Stimulated activated CD8-positive, alpha-beta memory T cell treated with anti-CD3 and anti-CD28 coated beads, Interleukin-4, amount 100 ng/mL, for 24 hours (primary cell): Measurements from ENCODE around the gene CYTH3.

Experiments
- DNase-seq: peaks from one replicate; pipeline ENCODE4 v3.0.0-alpha.2; 2020; ENCODE audit warnings: low read depth

The CYTH3 gene

GRCh38 chr7:6256677-6257535, 15.5 kb downstream of the CYTH3 start:
- no peak for DNase-seq

DNA sequence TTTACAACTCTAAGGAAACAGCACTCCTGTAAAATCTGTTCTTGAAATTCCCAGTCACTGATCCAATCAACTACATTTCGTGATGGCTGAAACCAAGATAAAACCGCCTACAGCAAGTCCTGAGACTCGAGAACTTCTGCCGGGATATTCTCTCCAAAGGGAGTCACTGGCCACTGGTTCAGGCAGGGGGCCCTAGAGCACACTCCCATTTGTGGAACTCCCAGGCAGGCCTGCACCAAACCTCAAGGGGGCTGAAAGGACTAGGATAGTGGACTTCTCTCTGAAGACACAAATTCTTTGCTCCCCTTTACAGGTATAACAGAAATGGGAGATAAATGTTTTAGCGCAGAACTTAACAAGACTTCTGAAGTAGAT, 16.3 kb downstream of the CYTH3 start:
- no peak for DNase-seq

DNA sequence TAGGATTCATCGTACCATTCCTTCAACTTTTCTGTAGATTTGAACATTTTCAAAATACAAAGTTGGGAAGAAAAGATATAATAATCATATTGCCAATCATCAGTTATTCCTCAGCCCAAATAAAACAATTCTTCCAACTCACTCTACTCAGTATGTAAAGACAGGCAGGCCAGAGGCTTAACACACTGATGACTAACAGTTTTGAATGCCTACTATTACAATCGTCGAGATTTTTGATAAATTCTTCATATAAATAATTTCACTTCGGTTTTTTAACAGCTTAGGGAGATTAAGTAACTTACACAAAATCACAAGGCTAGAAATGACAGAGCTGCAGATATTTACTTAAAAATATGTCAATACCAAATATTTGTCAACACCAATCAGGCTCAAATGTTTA, 17.6 kb downstream of the CYTH3 start:
- DNase-seq: no peak

DNA sequence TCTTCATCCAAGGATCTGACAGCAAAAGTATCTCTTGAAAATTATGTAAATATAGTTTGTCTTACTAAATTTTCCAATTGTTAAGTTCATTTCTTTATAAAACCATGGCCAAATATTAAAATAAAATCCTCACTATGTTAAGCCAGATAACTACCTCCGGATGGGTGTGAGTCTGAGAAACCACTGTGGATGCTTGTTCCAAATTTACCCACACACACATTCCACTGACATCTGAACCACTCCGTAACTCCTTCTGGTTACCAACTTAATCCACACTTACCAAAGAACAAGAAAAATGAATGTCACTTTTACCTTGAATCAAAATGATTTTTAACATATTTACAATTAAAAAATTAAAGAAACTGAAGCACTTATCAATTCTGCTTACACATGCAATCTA, 19.7 kb downstream of the CYTH3 start:
- DNase-seq: no peak

GRCh38 chr7:6252341-6252746, 20.1 kb downstream of the CYTH3 start:
- no peak for DNase-seq

GRCh38 chr7:6251653-6252052, 20.8 kb downstream of the CYTH3 start:
- DNase-seq: no peak

GRCh38 chr7:6250364-6250833, 22.0 kb downstream of the CYTH3 start:
- DNase-seq: no peak

DNA sequence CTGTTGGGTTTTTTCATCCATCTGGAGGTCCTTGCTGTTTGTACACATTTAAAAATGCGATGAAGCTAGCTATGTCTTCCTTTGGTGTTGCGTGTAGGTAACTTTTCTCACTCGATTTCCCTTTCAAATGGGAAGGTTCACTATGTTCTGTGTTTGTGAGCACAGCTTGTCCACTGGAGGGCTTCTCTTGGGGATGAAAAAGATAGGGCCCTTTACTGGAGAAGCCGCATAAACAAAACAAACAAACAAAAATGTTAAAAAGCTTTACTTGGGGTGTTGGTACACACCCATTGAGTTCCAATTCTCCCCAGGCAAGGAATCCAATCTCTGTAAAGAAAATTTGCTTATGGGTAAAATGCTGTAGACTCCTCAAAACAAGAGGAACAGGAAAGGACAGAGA, 23.4 kb downstream of the CYTH3 start:
- no peak for DNase-seq

DNA sequence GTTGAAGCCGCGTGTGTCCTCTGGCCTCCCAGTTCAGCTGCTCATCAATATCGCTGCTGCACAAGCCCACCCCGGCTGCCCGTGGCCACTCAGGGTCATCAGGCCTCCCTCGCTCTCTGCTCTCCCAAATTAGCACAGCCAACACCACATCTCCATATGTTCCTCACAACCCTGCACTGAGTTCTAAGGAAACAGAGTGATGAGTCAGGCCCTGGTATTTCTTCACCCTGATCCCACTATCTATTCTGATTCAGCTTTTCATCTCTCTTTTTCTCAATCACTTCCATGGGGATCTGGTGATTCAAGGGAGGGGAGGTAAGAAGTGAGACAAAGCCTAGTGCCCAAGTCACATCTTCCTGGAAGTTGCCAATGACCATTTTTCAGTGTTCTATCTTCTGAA, 23.8 kb downstream of the CYTH3 start:
- no peak for DNase-seq

DNA sequence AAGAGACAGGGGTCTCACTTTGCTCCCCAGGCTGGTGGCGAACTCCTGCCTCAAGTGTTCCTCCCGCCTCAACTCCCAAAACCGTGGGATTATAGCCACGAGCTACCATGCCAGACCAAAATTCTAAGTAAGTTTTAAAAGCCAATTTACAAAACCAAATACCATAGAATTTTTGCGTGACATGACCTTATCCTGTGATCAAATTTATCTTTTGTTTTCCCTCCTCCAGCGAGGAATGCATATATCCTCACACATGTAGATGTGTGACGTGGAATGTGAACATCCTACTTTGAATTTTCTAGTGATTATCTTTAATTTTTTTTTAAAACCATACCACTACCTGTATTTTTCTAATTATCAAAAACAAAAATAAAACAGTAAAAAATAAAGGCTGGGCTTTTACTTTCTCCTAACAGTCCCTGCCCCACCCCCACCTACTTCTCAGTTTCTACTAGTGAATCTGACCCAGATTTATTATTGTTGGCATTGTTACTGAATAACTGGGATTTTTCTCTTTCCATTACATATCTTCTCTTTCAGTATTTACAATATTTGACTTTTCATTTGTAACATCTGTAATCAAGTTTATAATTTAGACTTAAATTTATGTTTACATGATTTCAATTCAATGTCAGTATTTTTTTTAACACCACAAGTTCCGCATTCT, 26.0 kb downstream of the CYTH3 start:
- no peak for DNase-seq

DNA sequence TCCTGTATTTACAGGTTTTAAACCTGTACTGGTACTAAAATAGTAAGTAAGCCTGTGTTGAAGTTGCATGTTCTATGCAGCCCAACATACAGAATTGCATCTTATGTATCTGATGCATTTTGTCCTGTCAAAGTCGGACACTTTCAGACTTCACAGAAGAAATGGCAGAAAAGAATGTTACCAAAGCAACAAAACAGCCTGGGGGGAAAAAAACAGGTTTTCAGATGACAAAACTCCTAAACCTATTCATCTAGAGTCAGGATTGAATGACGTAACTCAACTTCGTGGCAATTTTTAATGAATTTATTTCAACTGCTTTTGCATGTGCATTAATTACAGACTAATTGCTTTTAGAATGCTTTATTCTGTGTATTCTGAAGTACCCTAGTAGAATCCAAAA, 28.4 kb downstream of the CYTH3 start:
- no peak for DNase-seq

DNA sequence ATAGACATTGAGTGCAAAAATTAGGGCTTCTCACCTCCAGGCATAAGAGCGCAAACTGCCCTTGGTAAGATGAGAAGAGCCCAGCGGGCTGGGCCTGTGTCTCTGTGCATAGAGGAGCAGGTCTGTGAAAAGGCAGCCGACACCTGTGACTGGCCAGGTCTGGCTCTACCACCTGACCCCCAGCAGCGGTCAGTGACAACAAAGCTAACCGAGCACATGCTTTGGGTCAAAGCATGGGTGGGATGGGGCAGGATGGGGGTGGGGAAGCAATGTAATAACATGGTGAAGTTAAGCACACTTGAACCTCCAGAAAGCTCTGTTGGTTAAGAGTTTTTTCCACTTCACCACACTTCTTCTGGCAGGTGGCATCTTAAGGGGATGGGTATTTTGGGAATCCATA, 29.3 kb downstream of the CYTH3 start:
- no peak for DNase-seq

DNA sequence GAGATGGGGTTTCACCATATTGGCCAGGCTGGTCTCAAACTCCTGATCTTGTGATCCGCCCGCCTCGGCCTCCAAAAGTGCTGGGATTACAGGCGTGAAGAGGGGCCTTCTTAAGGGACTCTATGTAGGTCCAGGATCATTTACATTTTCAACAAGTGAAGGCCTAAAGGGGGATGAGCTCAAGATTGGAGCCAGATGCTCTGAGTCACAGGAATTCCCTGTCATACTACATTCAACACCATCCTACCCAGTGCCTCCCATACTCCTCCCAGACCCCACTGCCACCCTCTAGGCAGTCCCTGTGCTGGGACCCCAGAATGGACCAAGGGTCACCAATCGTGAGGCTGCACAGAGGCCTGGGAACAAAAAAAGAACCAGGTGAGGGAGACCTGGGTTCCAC, 29.9 kb downstream of the CYTH3 start:
- DNase-seq: no peak

DNA sequence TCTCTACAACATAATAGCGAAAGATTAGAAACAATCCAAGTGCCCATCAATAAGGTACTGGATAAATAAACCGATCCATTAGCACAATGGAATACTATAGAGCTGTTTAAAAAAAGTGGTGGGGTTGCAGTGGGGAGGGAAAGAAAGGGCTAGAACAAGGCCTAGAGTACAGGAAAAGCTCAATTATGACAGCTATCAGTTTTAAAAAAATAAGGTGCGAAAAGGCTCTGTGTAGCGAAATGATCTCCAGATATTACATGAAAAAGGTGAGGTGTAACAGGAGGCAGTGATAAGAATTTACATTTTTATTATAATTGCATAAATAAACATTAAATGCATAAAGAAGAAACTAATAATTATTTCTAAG, 30.8 kb downstream of the CYTH3 start:
- no peak for DNase-seq

DNA sequence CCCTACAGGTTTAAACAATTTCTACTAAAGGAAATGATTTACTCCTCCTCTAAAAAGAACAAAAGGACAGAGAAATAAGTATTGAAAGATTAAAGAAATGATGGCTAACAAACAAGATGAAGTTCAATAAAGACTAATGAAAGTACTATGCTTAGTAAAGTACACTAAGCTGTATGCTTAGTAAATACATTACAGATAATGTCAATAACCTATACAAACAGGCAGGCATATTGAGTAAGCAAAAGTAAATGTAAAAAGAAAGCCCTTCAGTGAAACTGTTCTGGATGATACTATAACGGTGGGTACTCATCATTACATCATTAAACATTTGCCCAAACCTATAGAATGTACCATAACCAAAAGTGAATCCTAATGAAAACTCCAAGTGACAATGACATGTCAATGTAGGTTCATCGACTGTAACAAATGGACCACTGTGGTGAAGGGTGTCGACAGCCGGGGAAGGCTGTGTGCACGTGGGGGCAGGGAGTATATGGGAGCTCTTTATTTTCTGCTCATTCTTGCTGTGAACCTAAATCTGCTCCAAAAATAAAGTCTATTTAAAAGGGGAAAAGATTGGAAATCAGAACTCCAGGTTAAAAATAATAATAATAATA, 34.0 kb downstream of the CYTH3 start:
- DNase-seq: no peak

DNA sequence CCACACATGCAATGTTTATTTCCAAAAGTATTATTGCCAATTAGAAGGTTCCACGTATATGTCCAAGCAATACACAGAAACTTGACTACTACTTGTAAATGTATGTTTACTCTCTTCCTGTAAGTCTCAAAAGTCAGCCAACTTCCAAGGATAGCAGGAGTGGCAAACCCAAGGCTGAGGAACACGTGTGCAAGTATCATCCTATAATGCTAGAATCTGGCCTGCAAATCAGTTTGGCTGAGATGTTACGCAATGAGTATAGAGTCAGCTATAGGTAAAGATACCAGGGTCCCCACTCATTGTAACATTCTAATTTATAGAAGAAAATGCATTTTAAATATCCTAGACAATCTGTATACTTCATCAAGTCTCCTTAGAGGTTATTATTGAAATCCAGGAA, 34.7 kb downstream of the CYTH3 start:
- no peak for DNase-seq

GRCh38 chr7:6237011-6237410, 35.4 kb downstream of the CYTH3 start:
- no peak for DNase-seq

DNA sequence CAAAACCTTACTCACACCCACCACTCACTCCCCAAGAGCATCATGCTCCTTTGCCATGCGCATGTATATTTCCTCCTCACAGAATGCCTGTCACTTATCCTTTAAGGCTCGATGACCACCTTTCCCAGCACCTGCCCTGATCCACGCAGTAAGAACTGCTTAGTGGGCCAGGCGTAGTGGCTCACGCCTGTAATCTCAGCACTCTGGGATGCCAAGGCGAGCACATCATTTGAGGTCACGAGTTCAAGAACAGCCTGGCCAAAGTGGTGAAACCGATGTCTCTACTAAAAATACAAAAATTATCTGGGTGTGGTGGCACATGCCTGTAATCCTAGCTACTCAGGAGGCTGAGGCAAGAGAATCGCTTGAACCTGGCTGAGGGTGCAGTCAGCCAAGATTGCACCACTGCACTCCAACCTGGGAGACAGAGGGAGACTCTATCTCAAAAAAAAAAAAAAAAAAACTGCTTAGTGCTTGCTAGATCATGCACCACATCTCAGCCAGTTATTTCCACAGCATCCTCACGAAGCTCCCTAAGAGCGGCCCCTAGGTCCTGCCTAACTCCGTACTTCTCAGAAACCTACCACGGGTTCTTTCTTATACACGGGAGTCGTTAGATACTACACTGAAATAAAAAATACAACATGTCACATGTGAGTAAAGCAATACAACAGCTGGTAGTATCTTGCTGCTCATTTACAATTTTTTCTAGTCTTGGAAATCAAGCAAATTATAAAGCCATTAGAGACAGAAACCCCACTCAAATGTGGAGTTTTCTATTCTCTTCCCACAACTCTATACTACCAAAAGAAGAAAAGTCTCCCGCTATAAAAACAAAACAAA, 37.2 kb downstream of the CYTH3 start:
- DNase-seq: no peak

DNA sequence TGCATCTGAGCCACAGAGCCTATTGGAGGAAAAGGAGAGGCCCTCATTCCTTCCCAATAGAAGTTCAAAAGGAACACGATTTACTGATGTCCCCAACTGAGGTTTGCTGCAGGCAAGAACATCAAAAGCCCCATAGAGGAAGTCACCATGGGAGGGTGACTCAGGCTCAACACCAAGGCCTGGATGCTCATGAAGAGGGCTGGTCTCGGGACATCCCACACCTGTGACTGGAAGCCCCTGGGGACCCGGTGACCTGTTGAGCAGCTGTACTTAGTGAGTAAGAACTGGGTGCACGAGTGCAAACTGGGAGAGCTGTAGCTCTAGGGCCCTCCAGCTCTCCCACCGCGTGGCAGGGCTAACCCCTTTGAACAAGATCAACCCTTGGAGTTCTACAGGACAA, 38.0 kb downstream of the CYTH3 start:
- no peak for DNase-seq

DNA sequence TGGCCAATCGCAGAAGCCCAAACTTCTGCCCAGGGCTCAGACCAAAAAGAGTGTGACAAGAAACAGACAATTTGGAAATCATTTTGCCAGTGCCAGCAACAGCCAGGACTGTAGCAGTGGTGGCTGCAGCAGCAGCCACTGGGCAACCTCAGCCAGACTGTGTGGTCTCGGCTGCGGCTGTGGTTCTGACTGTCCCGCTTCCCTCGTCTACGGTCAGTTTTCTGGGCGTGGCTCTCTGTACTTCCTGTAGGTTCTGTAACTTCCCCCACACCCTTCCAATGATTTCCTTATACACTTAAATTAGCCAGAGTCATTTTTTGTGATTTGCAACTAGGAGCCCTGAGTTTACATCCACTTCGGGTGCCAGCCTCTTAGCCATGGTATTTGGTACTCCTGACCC, 39.9 kb downstream of the CYTH3 start:
- no peak for DNase-seq

- no peak for DNase-seq
Observed at GRCh38 chr7:6232116-6232515, 40.3 kb downstream of the CYTH3 start.

DNA sequence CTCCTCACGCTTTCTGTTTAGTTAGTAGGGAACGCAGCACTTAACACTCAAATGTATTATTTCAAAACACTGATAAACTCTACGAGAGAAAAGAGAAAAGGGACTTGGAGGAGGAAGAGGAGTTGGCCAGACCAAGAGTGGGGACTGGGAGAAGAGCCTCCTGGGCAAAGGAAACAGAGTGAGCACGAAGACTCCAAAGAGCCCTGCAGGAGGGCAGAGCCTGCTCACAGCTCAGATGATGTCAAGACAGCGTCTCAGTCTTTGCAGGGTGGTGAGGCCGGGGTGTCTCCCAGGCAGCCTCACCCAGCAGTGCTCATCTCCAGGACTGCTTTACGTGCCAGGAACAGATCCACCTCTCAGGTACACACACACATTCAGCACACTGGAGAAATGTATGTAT, 41.2 kb downstream of the CYTH3 start:
- DNase-seq: no peak
